Measurements from ENCODE around the gene AGPS. TPM values are rescaled to one million over a fixed set of nuclear protein-coding genes. Genes with fewer than 3 reads are reported as not detected.

AGPS gene
- total RNA-seq, 1 donor from 2014 or later, result 54.3 TPM

DNA sequence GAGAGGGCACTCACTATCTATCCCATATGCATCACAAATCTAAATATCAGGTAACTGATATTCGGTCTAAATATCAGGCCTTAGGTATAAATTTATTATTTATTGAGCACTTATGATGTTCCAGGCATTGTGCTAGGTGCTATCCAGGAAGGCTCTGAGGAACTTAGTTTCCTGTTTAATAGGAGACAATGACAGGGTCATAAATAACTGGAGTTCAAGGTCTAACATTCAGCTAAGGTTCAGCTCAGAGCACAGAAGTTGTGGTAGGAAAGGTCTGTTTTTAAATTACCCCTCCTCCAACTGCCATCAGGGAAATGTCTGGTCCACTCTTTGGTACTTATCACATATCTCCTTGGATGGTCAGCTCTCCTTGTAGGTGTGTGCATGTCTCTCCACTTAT is 193.6 kb downstream of the AGPS start:
- DNase-seq (ENCODE audit: low read depth, low spot score), result no peak

DNA sequence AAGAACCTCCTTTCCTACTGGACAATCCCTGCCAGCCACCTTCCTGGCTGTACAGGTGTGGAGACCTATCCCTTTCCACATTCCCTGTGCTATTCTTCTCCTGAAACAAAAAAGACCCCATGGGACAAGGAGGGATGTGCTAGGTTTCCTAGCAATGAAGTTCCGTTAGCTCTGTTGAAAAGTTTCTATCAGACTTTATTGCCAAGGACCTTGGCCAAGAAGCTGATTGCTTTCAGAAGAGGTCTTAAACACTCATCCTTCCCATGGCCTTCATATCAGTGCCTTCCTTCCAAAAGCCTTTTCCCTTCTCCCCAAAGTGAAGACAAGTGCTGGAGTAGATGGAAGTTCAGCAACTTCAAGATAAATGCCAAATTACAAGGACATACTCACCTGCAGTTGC is 194.8 kb downstream of the AGPS start:
- no peak for DNase-seq (ENCODE audit: low read depth, low spot score)

GRCh38 chr2:177588671-177589070 is 196.1 kb downstream of the AGPS start:
- no peak for DNase-seq (ENCODE audit: low read depth, low spot score)

GRCh38 chr2:177589186-177589585 is 196.6 kb downstream of the AGPS start:
- no peak for DNase-seq (ENCODE audit: low read depth, low spot score)

GRCh38 chr2:177592397-177592796 is 199.8 kb downstream of the AGPS start:
- no peak for DNase-seq (ENCODE audit: low read depth, low spot score)

- DNase-seq (ENCODE audit: low read depth, low spot score), result no peak
Observed at GRCh38 chr2:177592945-177593344, 200.4 kb downstream of the AGPS start.

GRCh38 chr2:177593402-177593801 is 200.8 kb downstream of the AGPS start:
- no peak for DNase-seq (ENCODE audit: low read depth, low spot score)

Other genes with a start within 250 kb of the AGPS start
- 50.7 and 83.7 TPM in 2 replicates for gene HNRNPA3, start 180.0 kb upstream of the AGPS start, total RNA-seq
- gene NFE2L2, start 128.0 kb upstream of the AGPS start, total RNA-seq, result 29.7 and 50.7 TPM in 2 replicates

All from pulmonary artery endothelial cell (primary cell).